ENCODE data around the gene MADD.

Gene MADD

GRCh38 chr11:47233989-47234668, 35.8 kb upstream of the MADD start:
- TF ChIP-seq EZH2 (IDR thresholded peaks at IDR 0.05; ENCODE audit: borderline replicate concordance, low read depth, low read length, severe bottlenecking) = no peak
- peak; percentile 46 for TF ChIP-seq CTCF (IDR thresholded peaks at IDR 0.05; ENCODE audit: borderline replicate concordance, extremely low read depth, low read length, poor library complexity, severe bottlenecking)
- Histone ChIP-seq H3K9ac (ENCODE audit: low read depth, low read length) (no peak overlapping the region), H3K36me3 (ENCODE audit: insufficient read depth, low read length) (peaks cover 63% of the 10 kb centered on the region), H3K4me2 (ENCODE audit: insufficient read depth, low read length) (no peak overlapping the region), H3K79me2 (ENCODE audit: insufficient read depth, low read length) (no peaks in the 10 kb centered on the region), H2AFZ (ENCODE audit: low read depth, low read length) (no peak overlapping the region), H3K4me1 (ENCODE audit: insufficient read depth, low read length) (no peaks in the 10 kb centered on the region), H3K27me3 (ENCODE audit: insufficient read depth, low read length, poor library complexity) (no peaks in the 10 kb centered on the region), H3K9me3 (ENCODE audit: insufficient read depth, low read length, severe bottlenecking) (no peaks in the 10 kb centered on the region), H3K27ac (ENCODE audit: low read length) (no peak overlapping the region), H3K4me3 (ENCODE audit: low read depth in 1 of 2, low read length in 2 of 2) (no peak overlapping the region), H4K20me1 (ENCODE audit: insufficient read depth, low read length) (no peaks in the 10 kb centered on the region)
- DNase-seq (peak; percentile 29), ATAC-seq (ENCODE audit: insufficient read depth, low read depth) (peak; percentile 47; the same call in 2 of the 3 replicates)

GRCh38 chr11:47234669-47235100, 35.2 kb upstream of the MADD start:
- DNase-seq (peak; percentile 48), ATAC-seq (ENCODE audit: insufficient read depth, low read depth) (peak; percentile 45)
- H3K9ac ChIP-seq (ENCODE audit: low read depth, low read length) = no peak overlapping the region
- H3K36me3 ChIP-seq (ENCODE audit: insufficient read depth, low read length) = peaks cover 63% of the 10 kb centered on the region
- no peaks in the 10 kb centered on the region for H3K9me3 ChIP-seq (ENCODE audit: insufficient read depth, low read length, severe bottlenecking)
- H3K4me1 ChIP-seq (ENCODE audit: insufficient read depth, low read length) = no peaks in the 10 kb centered on the region
- H4K20me1 ChIP-seq (ENCODE audit: insufficient read depth, low read length) = no peaks in the 10 kb centered on the region
- H3K4me2 ChIP-seq (ENCODE audit: insufficient read depth, low read length) = no peak overlapping the region
- TF ChIP-seq CTCF (IDR thresholded peaks at IDR 0.05; ENCODE audit: borderline replicate concordance, extremely low read depth, low read length, poor library complexity, severe bottlenecking) (no peak), EZH2 (IDR thresholded peaks at IDR 0.05; ENCODE audit: borderline replicate concordance, low read depth, low read length, severe bottlenecking) (no peak)
- no peak overlapping the region for H2AFZ ChIP-seq (ENCODE audit: low read depth, low read length)
- no peaks in the 10 kb centered on the region for H3K27me3 ChIP-seq (ENCODE audit: insufficient read depth, low read length, poor library complexity)
- no peak overlapping the region for H3K4me3 ChIP-seq (ENCODE audit: low read depth in 1 of 2, low read length in 2 of 2)
- no peak overlapping the region for H3K27ac ChIP-seq (ENCODE audit: low read length)
- no peaks in the 10 kb centered on the region for H3K79me2 ChIP-seq (ENCODE audit: insufficient read depth, low read length)

GRCh38 chr11:47235163-47235562, 34.8 kb upstream of the MADD start:
- H3K36me3 ChIP-seq (ENCODE audit: insufficient read depth, low read length) = peaks cover 65% of the 10 kb centered on the region
- no peak overlapping the region for H3K4me2 ChIP-seq (ENCODE audit: insufficient read depth, low read length)
- no peaks in the 10 kb centered on the region for H3K79me2 ChIP-seq (ENCODE audit: insufficient read depth, low read length)
- H3K9ac ChIP-seq (ENCODE audit: low read depth, low read length) = no peak overlapping the region
- ATAC-seq (ENCODE audit: insufficient read depth, low read depth) (no peak; the same call in 2 of the 3 replicates), DNase-seq (no peak)
- no peak overlapping the region for H2AFZ ChIP-seq (ENCODE audit: low read depth, low read length)
- no peaks in the 10 kb centered on the region for H3K9me3 ChIP-seq (ENCODE audit: insufficient read depth, low read length, severe bottlenecking)
- no peaks in the 10 kb centered on the region for H3K27me3 ChIP-seq (ENCODE audit: insufficient read depth, low read length, poor library complexity)
- no peak overlapping the region for H3K4me3 ChIP-seq (ENCODE audit: low read depth in 1 of 2, low read length in 2 of 2)
- H3K4me1 ChIP-seq (ENCODE audit: insufficient read depth, low read length) = no peaks in the 10 kb centered on the region
- no peak overlapping the region for H3K27ac ChIP-seq (ENCODE audit: low read length)
- no peaks in the 10 kb centered on the region for H4K20me1 ChIP-seq (ENCODE audit: insufficient read depth, low read length)
- no peak for TF ChIP-seq EZH2 (IDR thresholded peaks at IDR 0.05; ENCODE audit: borderline replicate concordance, low read depth, low read length, severe bottlenecking)
- TF ChIP-seq CTCF (IDR thresholded peaks at IDR 0.05; ENCODE audit: borderline replicate concordance, extremely low read depth, low read length, poor library complexity, severe bottlenecking) = no peak

All from DND-41 (cell line).